Jurkat, Clone E6-1 (cell line): Measurements from ENCODE around the gene GSTT4.
"Not testable (repeated sequence)": the region's sequence is repeated elsewhere in the genome, so short reads cannot be mapped to it uniquely, and the experiment has no call there.

Experiments
- DNase-seq: peaks from one replicate; pipeline ENCODE4 v3.0.0-alpha.2; 2011; ENCODE audit warnings: low read depth, low spot score
- H3K4me3 ChIP-seq: 2 replicates; pipeline ENCODE4 v1.5.1; 2011; ENCODE audit warnings: mild to moderate bottlenecking, low read length, control low read depth, moderate library complexity

The GSTT4 gene

DNA sequence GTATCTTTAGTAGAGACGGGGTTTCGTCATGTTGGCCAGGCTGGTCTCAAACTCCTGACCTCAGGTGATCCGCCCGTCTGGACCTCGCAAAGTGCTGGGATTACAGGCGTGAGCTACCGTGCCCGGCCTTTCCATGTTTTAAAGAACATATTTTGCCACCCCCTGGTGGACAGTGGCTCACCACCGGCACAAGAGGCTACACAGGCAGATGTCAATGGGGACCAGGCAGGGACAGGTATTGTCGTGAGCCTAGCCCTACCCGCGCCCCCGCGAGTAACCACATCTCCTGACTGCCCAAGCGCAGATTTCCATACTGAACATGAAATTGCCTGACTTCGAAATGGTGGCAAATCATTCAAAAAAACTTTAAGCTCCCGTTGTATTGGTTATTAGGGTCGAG, 39.2 kb downstream of the GSTT4 start:
- not testable (repeated sequence) for DNase-seq, H3K4me3 ChIP-seq

DNA sequence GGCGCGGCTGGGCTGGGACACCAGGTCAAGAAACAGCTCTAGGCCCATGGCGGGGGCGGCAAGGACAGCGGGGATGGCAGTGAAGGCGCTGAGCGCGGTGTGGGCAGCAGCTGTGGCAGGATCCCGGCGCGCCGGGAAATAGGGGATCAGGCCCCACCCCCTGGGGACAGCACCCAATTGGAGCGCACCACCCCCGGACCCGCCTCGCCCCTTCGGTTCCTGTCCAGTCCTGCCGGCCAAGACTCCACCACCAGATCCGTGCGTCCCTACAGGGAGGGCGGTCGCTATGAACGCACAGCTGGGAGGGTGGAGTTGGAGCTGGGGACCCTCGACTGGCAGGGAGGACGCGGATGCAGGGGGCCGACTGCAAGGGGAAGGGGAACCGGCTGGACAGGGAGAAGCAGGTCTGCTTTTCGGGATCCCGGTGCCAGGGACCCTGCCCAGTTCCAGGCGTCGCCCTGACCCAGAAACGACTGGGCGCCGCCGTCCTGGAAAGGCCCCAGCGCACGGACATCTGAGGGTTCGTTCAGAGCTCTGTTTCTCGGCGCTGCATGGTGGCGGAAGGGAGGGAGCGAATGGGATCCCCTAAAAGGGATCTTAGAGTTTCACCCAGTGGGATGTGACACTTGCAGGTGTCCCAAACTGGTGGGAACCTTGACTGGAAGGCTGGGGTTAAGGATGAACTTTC, 44.0 kb downstream of the GSTT4 start, which contains the start of gene GSTT2B:
Gene GSTT2B (minus strand): TSS at position 112 of the 688 bp plus-strand sequence. CDS start 64 bp downstream, at position 48.
- H3K4me3 ChIP-seq, DNase-seq: not testable (repeated sequence)

DNA sequence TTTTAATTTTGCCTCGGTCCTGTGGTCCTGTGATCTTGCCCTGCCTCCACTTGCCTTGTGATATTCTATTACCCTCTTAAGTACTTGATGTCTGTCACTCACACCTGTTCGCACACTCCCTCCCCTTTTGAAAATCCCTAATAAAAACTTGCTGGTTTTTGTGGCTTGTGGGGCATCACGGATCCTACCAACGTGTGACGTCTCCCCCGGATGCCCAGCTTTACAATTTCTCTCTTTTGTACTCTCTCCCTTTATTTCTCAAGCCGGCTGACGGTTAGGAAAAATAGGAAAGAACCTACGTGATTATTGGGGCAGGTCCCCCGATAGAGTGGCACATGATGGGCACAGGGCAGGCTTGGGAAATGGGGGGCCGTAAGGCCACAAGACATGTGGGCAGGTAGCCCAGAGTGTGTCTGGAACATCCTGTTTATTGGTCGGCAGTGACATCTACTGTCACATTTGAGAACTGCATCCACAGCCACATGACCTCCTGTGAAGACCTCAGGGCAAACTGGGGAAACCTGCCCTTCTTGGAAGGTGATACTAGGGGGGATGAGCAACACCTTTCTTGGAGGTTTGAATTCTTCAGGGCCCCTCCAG, 48.9 kb downstream of the GSTT4 start:
- H3K4me3 ChIP-seq, result not testable (repeated sequence)
- DNase-seq, result peak; percentile 59

DNA sequence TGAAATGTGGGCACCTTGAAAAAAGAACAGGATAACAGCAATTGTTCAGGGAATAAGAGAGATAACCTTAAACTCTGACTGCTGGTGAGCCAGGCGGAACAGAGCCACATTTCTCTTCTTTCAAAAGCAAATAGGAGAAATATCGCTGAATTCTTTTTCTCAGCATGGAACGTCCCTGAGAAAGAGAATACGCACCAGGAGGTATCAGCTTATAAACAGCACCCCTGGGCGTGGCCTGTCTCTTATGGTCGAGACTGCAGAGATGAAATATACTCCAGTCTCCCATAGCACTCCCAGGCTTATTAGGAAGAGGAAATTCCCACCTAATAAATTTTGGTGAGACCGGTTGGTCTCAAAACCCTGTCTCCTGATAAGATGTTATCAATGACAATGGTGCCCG, 49.4 kb downstream of the GSTT4 start:
- not testable (repeated sequence) for DNase-seq, H3K4me3 ChIP-seq

DNA sequence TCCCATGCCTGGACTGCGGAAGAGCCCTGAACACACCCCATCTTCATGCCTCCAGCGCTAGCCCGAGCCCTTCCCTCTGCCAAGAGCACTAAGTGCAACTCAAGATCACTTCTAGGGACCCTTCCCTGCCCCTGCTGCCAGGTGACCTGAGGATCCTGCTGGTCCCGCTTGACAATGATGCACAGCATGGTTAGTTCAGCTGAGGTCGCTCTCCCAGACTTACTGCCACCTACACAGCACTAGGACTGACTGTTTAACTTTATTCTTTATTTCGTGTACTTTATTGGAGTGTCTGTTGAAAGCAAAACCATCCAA, 50.3 kb downstream of the GSTT4 start:
- DNase-seq, H3K4me3 ChIP-seq: not testable (repeated sequence)

DNA sequence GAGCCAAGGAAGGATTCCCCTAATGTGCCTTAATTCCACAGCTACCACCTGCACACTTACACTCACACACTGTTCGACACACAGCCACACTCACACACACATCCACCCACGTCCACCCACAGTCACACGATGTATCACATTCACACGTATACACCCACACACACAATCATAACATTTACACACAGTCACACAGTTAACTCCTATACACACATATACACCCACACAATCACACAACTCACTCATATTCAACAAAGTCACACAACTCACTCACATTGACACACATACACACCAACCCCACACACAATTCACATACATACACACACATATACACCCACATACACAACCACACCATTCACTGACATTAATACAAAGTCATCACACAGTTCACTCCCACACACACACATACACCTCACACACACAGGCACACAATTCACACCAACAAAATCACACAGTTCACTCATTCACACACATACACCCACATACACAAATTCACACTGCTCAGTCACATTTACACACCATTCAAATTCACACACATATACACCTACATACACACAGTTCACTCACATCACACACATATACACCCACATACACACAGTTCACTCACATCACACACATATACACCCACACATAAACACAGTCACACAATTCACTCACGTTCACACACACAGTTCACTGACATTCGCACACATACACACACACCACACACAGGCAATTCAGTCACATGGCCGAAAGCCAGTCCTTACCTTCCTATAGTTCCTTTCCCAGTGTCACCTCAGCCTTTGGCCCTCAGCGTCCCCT, 50.9 kb downstream of the GSTT4 start:
- not testable (repeated sequence) for DNase-seq, H3K4me3 ChIP-seq

DNA sequence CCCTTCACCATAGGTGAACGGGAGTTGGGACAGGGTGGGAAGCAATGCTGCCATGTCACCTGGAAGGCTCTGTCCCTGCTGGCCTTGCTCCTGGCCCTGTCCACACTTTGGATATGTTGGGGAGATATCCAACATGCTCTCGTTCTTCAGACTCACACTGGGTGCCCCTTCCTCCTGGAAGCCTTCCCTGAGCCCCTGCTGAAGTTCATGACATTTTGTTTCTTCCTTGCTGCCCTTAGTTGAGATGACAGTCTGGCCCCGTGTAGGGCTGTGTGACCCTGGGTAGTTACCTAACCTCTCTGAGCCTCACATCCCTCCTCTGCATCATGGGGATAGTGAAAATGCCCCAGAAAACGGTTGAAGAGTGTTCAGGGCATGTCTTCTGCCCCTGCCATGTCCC, 51.8 kb downstream of the GSTT4 start:
- not testable (repeated sequence) for H3K4me3 ChIP-seq, DNase-seq

DNA sequence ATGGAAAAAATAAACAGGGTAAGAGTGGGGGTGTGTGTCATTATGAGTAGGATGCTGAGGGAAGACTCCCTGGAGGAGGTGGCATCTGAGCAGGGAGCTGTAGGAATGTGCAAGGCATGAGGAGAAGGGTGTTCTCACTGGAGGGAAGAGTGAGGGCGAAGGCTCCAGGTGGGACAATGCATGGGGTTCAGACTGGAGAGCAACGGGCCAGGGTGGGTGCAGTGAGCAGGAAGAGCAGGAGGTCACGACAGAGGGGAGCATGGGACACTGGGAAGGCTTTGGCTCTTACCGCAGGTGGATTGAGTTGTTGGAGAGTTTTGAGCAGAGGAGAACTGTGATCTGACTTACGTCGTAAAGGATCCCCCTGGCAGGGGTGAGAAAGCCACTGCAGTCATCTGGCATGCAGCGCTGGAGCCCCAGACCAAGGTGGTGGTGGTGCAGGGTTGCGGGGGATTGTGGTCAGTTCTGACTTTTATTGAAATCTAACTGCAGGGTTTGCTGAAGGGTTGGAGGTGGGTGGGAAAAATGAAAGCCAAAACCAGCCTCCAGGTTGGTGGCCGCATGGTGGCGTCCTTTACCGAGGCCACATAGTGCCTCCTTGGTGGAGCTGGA, 52.4 kb downstream of the GSTT4 start:
- not testable (repeated sequence) for H3K4me3 ChIP-seq, DNase-seq

DNA sequence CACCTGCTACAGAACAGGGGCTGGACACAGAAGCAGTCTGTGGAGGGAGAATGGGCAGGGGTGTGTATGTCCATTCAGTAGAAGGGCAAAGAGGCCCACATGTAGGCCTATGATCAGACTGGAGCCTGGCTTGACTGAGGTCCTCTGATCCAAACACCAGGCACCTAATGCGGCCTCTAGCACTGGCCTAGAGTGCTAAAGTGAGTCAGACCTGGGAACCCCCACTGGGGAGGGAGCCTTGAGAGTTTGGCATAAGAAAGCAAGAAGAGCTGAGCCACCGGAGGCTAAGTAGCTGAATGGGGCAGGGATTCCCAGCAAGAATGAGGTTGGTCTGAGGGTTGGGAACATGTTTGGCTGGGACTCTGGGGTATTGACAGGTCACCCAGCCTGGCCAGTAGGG, 53.9 kb downstream of the GSTT4 start:
- H3K4me3 ChIP-seq, DNase-seq: not testable (repeated sequence)

DNA sequence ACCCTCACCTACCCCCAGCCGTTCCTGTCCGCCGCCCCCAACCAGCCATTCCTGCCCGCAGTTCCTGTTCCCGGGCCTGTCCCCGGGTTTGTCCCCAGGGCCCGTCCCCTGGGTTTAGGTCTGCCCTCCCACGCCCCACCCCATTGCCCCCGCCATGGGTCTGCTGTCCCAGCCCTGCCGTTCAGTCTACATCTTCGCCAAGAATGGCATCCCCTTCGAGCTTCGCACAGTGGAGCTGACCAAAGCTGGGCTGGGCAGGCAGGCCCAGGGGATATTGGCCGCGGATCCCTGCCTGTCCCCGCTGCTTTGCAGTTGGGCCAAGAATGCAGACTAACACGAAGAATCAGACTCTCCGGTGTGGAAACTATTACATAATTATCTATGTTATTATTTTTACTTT, 55.5 kb downstream of the GSTT4 start:
- H3K4me3 ChIP-seq, DNase-seq: not testable (repeated sequence)
